Activated T-cell treated with anti-CD3 and anti-CD28 coated beads for 48 hours (primary cell): Measurements from ENCODE around the gene LBX2.
"Not testable (repeated sequence)": the region's sequence is repeated elsewhere in the genome, so short reads cannot be mapped to it uniquely, and the experiment has no call there.

ENCODE experiments used
- DNase-seq: peaks from one replicate; pipeline ENCODE4 v3.0.0-alpha.2; 2020; ENCODE audit warnings: low read depth

The LBX2 gene

GRCh38 chr2:74503506-74504475 lies 4.4 kb upstream of the LBX2 start:
- DNase-seq: no peak

DNA sequence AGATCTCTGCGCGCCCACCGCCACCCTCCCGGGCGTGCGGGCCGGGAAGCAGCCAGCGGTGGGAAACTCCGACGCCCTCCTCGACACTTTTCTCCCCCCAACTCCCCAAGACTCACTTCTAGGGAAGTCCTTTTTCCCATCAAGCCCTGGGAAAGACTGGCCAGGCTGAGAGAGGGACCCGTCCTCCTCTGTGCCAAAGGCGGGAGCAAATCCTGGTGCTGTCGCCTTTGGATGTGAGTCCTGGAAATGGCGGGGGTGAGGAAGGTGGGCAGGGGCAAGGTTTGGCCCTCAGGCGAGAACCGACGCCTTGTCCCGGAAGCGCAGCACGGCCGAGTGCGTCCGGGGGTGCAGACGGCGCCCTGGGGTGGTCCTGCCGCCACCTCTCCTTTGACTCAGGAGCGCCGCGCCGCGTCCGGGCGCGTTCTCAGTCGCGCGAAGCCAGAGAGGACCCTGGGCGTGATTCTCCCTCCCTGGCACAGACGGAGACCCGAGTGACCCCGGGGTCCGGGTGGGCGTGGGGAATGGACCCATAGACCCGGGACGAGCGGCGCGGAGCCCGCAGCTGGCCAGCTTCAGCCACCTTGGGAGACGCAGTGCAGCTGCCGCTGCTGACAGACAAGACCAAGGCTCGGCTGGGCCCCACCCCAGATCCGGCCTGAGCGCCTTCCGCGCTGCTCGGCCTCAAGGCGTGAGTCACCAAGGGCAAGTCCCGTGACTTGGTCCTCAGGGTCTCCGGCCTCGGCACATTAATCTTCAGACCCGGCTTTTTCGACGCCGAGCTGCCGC lies 3.5 kb upstream of the LBX2 start:
- DNase-seq: peak; percentile 54

DNA sequence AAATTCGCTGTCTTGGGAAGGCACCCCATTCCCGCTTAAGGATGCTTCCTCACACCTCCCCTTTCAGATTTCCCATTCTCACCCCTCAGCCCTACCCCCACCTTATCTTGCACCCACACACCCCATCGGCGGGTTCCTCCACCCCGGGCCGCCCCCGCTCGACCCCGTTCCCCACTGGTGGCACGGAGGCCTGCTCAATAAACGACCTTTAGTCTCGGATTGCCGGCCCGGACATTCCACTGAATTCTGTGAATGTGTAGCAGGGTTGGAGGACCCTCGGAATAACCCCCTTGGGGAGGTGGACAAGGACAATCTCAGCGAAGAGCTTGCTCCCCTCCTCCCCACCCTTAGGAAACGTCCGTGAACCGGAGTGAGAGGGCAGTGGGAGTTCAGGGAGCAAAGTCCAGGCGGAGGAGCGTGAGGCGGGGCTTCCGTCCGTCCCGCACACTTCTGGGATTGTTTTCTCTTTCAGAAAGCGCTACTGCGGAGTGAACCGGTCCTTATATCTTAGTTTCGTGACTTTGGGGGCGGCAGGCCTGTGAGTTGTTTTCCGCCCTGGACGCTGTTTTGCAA lies 2.8 kb upstream of the LBX2 start:
- DNase-seq: no peak

DNA sequence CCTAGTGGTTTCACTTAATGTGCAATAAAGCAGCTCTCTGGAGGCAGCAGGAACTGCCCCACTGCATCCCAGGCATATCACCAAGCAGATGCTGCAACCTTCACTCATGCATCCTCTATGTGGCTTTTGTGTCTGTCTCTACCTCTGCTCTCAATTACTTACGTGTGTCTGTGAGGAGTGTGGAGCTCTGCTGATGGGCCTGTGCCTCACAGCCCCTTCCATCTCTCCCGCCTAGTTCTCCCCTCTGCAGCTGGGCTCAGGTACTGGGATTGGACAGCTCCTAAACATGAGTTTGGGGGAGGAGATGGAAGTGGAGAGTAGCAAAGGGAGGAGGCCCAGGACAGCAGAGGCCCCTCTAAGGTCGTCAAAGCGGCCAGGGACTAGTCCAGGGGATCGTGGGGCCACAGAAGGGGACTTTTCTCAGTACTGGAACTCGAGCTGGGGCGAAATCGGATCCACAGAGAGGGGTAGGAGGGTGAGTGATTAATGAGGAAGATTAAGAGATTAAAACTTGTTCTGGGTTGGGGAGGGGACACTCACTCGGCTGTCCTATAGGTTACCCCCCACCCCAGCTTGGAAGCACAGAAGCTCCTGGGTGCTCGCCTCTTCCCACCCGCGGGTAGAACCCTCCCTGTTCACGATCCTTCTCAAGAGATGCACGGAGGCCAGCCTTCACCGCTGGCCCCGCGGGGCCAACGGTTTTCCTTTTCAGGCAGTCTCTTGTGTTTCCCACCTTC lies 2.1 kb upstream of the LBX2 start:
- DNase-seq: no peak

DNA sequence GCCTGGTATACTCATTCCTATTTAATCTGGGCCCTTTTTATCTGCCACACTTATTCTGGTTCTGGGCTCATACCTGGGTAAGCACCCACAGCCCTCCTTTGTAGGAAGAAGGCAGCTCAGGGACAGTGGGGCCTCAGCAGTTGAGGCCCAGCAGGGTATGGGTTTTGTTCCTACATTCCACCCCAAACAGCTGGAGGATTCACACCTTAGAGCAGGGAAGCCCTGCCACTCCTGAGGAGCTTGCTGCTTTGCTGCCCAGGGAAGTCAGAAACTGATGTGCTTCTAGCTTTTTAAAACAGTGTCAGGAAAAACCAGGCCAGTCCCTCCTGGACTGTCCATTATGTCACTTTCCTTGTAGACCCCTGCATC lies 1.2 kb upstream of the LBX2 start:
- no peak for DNase-seq

DNA sequence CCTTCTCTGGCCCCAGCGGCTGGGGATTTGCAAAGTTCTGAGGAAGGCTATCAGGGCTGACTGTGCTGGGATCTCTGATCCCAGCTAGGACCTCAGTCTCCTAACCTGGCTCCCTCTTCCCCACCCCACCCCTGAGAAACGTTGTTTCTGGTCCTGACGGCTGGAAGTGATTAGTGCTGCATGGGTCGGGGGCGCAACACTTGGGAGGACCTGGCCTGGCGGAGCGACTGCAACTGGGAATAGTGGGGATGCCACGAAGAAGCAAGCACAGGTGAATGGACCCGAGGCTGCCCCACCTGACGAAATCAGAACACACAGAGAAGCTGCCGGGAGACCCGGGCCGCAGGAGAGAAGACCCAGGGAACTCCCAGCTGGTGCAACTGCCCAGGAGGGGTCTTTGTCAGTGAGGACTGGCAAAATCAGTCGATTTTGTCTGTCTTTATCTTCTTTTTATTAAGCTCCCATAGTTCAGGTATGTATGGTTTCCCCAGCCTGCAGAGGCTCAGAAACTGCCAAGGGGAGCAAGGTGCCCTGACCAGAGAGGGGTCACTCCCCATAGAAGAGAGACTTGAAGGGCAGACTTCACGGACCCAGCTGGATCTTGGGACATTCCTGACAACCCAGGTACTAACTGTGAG lies 656 bp upstream of the LBX2 start:
- no peak for DNase-seq

GRCh38 chr2:74498500-74499266 lies 720 bp downstream of the LBX2 start:
- DNase-seq: no peak

DNA sequence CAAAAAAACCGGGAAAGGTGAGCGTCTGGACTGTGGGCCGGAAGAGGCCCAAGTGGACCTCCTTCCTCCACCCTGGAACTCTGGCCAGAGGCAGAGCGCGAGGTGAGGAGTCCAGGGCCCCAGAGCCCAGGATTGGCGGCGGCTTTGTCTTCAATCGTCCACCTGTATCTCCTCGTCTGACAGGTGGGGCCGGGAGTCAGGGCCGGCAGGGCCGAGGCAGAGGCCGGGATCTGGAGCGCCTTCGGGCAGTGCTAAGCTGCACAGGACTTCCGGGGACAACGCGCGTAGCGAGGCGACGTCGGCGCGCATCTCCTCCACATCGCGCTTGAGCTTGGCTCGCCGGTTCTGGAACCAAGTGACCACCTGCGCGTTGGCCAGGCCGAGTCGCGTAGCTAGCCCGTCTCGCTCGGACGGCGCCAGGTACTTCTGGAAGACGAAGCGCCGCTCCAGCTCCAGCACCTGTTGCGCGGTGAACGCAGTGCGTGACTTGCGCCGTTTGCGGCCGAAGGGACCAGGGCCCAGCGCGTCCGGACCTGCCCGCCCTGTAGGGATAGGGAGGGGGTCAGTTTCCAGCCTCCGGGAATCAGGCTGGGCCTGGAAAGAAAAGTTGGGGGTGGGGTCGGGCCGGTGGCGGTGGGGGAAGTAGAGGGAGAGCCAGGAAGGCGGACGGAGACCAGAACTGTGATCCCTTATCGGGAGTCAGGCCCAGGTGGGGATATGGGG lies 1.5 kb downstream of the LBX2 start:
- DNase-seq: no peak

GRCh38 chr2:74496997-74497776 lies 2.2 kb downstream of the LBX2 start:
- no peak for DNase-seq

DNA sequence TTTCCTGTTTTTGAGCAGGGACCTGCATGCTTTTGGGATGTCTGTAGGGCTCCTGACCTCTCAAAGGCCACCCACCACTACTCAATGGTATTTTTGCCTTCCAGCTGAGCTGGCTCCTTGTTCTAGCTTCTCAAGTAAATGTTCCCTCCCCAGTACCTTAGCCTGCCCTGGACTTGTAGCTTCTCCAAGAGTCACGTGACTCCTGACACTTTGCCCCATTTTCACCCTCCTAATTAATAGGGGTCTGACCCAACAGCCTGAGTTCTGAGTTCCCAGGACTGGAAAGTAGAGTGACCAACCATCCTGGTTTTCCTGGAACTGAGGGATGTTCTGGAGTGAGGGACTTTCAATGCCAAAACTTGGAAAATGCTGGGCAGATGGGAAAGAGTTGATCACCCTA lies 4.0 kb downstream of the LBX2 start:
- no peak for DNase-seq

DNA sequence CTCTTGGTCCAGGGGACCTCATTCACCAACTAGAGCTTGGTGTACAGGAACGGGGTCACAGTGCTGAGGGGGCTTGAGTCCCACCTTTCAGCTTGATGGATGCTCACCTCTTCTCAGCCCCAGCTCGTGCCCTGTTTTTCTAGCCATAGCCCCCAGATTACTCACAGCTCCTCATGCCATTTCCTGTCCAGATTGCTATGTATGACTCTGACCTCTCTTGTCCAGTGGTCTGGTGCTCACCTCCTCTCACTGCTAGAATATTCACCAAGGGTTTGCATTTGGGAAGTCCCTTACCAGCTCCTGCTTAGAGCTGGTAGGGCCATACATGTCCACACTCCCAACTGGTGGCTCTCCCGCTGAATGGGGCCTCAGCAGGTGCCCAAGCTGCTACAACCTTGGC lies 5.9 kb downstream of the LBX2 start:
- no peak for DNase-seq

- DNase-seq: no peak
These were observed 7.5 kb downstream of the LBX2 start for GRCh38 chr2:74491648-74492544.

DNA sequence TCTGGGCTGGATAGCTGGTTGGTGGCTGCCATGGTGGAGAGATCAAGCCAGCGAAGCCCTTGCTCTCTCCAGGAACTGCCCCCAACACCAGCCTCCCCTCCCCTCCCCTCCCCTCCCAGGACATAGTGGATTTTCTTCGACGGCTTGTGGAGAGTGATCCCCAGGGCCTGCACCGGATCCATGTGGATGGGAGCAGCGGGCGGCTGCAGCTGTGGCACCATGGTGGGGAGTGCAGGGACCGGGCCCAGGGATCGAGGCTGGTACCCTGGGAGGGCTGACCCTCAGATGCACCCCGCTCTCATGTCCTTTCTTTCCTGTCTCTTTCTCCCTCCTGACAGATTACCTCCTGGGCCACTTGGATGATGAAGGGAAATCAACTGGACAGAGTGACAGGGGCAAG lies 9.5 kb downstream of the LBX2 start:
- DNase-seq: no peak

GRCh38 chr2:74488643-74489481 lies 10.5 kb downstream of the LBX2 start:
- DNase-seq: no peak

DNA sequence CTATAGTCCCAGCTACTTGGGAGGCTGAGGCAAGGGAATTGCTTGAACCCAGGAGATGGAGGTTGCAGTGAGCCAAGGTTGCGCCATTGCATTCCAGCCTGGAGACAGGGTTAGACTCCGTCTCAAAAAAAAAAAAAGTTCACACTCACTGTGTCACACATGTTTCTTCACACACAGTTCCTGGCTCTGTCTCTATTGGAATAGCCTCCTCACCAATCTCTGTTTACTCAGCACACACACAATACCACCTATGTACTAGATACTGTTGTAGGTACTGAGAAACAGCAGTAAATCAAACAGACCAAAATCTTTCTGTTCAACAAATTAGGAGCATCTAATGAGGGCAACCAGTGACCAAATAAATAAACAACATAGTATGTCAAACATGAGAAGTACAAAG lies 13.3 kb downstream of the LBX2 start:
- no peak for DNase-seq

GRCh38 chr2:74483675-74484164 lies 15.7 kb downstream of the LBX2 start:
- DNase-seq: not testable (repeated sequence)
